NT2/D1 (cell line): Measurements from ENCODE around the gene MPC1.
A peak's percentile ranks its signal among the peaks of the same experiment; 100 is the strongest.

Experiments
- DNase-seq: peaks from one replicate; pipeline ENCODE4 v3.0.0-alpha.2; 2011; ENCODE audit warnings: low read depth, low spot score
- H3K27me3 ChIP-seq: 2 replicates; pipeline ENCODE4 v1.6.0; 2011; ENCODE audit warnings: mild to moderate bottlenecking; ENCODE audit not compliant: insufficient read length, insufficient read depth
- H3K36me3 ChIP-seq: 2 replicates; pipeline ENCODE4 v1.6.1; 2011; ENCODE audit warnings: mild to moderate bottlenecking, low read length, mixed read lengths; ENCODE audit not compliant: insufficient read depth, insufficient read length
- H3K4me1 ChIP-seq: 2 replicates; pipeline ENCODE4 v1.5.1; 2011; ENCODE audit not compliant: insufficient read depth, insufficient read length
- H3K4me3 ChIP-seq: 2 replicates; pipeline ENCODE4 v1.5.1; 2011; ENCODE audit warnings: low read depth; ENCODE audit not compliant: insufficient read length
- H3K9ac ChIP-seq: 2 replicates; pipeline ENCODE4 v1.6.0; 2011; ENCODE audit warnings: low read depth; ENCODE audit not compliant: insufficient read length
- H3K9me3 ChIP-seq: 2 replicates; pipeline ENCODE4 v1.5.1; 2011; ENCODE audit warnings: mild to moderate bottlenecking, low read length; ENCODE audit not compliant: insufficient read depth
- SUZ12 ChIP-seq: IDR thresholded peaks from 2 replicates; pipeline ENCODE4 v1.6.1; 2011; ENCODE audit not compliant: insufficient read length, insufficient read depth; ENCODE audit errors: extremely low read depth
- YY1 ChIP-seq: IDR thresholded peaks from 2 replicates; pipeline ENCODE4 v1.6.1; 2011; ENCODE audit not compliant: insufficient read length, insufficient read depth
- ZNF274 ChIP-seq: IDR thresholded peaks from 2 replicates; pipeline ENCODE4 v1.6.1; 2011; ENCODE audit warnings: mild to moderate bottlenecking, low read depth, low read length

MPC1 gene

DNA sequence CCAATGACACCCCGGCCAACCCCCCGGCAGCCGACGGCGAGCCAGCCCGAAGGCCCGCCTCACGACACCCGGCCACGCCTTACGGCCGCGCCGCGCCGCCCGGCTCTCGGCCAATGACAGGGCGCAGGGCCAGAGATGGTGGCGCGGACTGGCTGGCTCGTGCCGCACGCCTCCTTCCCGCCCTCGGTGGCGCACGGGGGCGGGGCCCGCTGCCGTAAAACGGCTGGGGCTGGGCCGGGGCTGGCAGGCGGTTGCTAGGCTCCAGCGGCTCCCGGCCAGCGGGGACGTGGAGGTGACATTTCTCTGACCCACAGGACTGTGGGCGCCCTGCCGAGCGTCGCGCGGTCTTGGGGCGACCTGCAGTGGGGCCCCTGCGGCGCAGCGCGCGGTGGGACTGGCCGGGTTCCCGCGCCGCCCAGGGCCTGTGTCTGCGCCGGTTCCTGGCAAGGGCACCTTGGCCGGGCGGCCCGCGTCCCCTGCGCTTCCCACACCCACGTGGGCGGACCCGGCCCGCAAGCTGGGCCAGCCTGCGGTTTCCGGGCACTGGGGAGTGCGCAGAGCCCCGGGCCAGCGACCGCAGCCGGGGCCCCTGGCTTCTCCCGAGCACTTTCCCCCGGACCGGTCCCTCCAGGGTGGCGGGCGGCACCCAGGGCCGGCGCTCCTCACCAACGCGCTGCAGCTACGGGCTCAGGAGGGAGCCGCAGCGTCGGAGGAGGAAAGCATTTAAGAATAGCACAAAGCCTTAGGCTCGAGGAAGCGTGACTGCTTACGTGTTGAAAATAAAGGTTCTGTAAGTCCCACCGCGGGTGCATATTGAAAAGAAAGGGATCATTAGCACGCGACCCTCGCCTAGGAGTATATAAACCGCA lies at the start of gene MPC1:
Gene MPC1, minus strand, starts transcription at position 8 of the 869 bp plus-strand sequence. CDS start 64 bp downstream, outside the sequence.
- H3K27me3 ChIP-seq, result no peaks in the 10 kb centered on the region
- H3K36me3 ChIP-seq, result no peaks in the 10 kb centered on the region
- TF ChIP-seq ZNF274, result no peak
- no peak for TF ChIP-seq SUZ12
- TF ChIP-seq YY1, result no peak
- peak within 1 kb of the TSS; percentile 71 for H3K4me3 ChIP-seq
- DNase-seq, result peak; percentile 88
- H3K4me1 ChIP-seq, result no peaks in the 10 kb centered on the region
- no peaks in the 10 kb centered on the region for H3K9me3 ChIP-seq
- H3K9ac ChIP-seq, result peak within 1 kb of the TSS; percentile 86

- no peak overlapping the region for H3K9ac ChIP-seq
- TF ChIP-seq ZNF274 (no peak), YY1 (no peak), SUZ12 (no peak)
- no peak overlapping the region for H3K4me3 ChIP-seq
- H3K27me3 ChIP-seq, result no peaks in the 10 kb centered on the region
- H3K9me3 ChIP-seq, result no peaks in the 10 kb centered on the region
- peaks cover 2% of the 10 kb centered on the region for H3K4me1 ChIP-seq
- DNase-seq, result no peak
- no peaks in the 10 kb centered on the region for H3K36me3 ChIP-seq
Observed at GRCh38 chr6:166430269-166430668, 47.5 kb upstream of the MPC1 start.

DNA sequence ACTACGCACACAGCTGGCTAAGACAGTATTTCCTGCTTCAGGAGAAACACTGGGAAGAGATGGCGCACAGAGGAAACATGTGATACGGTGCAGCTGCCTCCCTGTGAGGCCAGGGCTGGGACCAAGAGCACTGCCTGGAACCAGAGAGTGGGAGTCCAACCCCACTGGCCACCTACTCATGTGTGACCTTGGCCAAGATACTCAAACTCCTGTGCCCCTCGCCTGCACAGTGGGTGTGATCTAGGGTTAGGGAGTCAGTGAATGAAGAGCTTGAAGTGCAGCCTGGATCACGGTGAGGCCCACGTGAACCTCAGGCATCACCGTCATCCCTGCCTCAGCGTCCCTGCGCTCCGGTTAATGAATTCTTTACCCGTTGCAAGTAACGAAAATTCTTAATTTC lies 41.7 kb upstream of the MPC1 start:
- no peaks in the 10 kb centered on the region for H3K36me3 ChIP-seq
- DNase-seq, result no peak
- H3K4me1 ChIP-seq, result no peaks in the 10 kb centered on the region
- no peak overlapping the region for H3K9ac ChIP-seq
- H3K4me3 ChIP-seq, result no peak overlapping the region
- TF ChIP-seq YY1, result no peak
- TF ChIP-seq ZNF274, result no peak
- TF ChIP-seq SUZ12, result no peak
- no peaks in the 10 kb centered on the region for H3K27me3 ChIP-seq
- no peaks in the 10 kb centered on the region for H3K9me3 ChIP-seq

DNA sequence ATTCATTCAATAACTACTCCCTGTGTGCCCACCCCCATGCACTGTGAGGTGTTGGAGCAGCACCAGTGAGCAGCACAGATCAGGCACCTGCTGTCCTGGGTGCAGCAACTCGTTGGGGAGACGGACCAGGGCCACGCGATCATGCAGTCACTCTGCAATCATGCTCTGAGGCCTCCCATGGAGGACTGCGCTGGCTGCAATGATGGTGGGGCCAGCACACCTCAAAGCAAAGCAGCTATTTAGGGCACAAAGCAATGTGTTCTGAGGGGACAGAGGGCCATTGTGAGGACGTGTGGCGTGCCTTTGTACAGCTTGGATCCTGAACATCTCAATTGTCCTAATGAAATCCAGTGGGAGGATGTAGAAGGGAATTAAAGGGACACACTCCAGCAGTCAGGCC lies 41.0 kb upstream of the MPC1 start:
- no peak overlapping the region for H3K9ac ChIP-seq
- TF ChIP-seq SUZ12 (no peak), YY1 (no peak), ZNF274 (no peak)
- no peak for DNase-seq
- no peaks in the 10 kb centered on the region for H3K36me3 ChIP-seq
- H3K27me3 ChIP-seq, result no peaks in the 10 kb centered on the region
- no peaks in the 10 kb centered on the region for H3K9me3 ChIP-seq
- no peak overlapping the region for H3K4me3 ChIP-seq
- H3K4me1 ChIP-seq, result no peaks in the 10 kb centered on the region

DNA sequence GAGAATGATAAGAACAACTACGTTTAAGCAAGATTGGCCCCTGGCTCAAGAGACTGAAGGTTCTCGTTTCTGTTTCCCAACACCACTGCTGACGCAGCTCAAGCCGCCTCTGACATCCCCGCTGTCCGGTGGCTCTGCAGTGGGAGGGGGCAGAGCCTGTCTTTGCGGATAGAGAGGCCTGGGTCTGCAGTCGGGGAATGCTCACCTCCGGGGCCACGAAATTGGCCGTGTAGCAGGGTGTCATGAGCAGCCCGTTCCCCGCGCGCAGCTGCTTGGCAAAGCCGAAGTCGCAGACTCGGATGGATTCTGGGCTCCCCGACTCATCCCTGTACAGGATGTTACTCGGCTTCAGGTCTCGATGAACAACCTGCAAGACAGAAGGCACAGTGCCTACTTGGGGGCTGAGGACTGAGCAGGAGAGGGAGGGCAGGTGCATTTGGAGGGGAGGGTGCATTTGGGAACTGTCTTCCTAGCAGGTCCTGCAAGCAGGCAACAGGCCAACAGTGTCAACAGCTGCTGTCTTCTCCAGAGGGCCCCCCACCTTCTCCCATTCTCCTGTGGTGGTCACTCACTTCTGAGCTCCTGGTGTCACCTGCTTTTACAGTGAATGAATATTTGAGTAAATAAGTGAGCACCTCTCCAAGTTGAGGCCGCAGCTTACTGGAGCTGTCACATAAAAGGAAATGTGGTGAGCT lies 40.5 kb upstream of the MPC1 start:
- H3K4me1 ChIP-seq, result no peaks in the 10 kb centered on the region
- no peak overlapping the region for H3K9ac ChIP-seq
- no peaks in the 10 kb centered on the region for H3K9me3 ChIP-seq
- H3K36me3 ChIP-seq, result no peaks in the 10 kb centered on the region
- no peak for TF ChIP-seq ZNF274
- TF ChIP-seq SUZ12, result no peak
- no peak for TF ChIP-seq YY1
- DNase-seq, result no peak
- H3K27me3 ChIP-seq, result no peaks in the 10 kb centered on the region
- no peak overlapping the region for H3K4me3 ChIP-seq

DNA sequence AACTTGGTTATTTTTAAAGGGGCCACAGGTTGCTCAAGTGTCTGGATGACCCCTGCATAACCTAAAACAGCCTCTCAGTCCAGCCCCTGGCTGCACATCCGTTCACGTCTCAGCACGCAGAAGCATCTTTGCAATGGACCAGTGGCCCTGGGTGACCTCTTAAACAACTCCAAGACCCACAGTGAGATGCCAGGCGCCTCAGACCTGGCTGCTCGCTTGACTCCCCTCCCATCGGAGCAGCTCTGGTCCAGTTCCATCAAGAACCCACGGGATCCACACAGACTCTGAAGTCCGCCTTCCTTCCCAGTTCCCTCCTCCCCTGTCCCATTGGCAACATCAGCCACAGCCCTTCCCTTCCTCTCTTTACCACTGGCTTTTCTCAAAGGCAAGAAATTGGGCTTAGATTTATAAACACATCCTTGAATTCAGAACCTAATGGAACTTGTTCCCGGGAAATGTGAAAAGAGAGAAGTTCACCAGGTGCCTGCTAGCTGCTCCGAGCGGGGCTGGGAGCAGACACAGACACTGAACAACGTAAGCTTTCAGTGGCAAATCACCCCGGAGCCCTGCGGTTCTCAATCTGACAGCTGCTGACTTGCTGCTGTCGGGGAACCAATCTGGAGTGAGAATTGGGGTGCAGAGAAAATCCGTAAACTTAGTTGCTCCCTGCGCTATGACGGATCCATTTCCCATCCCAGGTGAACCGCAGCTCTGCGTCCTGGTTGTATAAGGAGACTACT lies 39.6 kb upstream of the MPC1 start:
- Histone ChIP-seq H3K4me3 (no peak overlapping the region), H3K27me3 (no peaks in the 10 kb centered on the region), H3K36me3 (no peaks in the 10 kb centered on the region), H3K9ac (no peak overlapping the region), H3K4me1 (no peaks in the 10 kb centered on the region), H3K9me3 (no peaks in the 10 kb centered on the region)
- DNase-seq, result no peak
- TF ChIP-seq YY1 (no peak), ZNF274 (no peak), SUZ12 (no peak)
